ENCODE results near the gene DLG1.

DNA sequence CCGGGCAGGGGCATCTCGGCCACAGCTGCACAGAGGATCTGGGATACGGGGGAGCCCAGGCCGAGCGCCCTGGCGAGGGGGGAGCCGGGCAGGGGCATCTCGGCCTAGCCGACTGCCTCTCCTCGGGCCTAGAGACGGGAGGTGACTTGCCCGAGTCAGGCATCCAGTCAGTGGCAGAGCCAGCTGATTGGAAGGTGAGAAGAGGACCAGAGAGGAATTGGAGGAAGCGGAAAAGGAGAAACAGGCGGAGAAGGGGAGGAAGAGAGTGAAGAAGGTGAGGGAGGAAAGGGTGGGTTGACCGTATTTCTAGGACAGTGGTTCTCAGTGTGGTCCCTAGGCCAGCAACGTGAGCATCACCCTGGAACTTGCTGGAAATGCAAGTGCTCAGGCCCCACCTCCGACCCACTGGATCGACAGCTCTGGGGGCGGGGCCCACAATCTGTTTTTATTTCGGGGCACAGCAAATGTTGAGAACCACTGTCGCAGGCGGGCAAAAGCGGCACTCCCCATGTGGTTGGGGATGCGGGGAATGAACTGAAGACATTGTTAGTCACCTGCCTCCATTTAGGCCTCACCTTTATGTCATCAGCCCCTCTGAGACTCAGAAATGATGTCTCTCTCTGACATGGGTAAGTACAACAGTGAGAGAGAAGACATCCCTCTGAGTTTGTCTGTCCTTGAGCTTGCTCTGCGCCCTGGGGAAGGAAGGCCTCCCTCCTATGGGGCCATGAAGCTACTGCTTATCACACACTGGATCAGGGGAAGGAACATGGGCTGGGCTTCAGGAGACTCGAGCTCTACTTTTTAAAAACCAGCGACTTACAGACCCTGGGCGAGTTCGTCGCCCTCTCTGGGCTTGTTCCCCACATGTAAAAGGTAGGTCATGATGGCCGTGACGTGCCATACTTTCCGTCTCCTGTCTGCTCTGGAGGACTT is 267.8 kb downstream of the DLG1 start:
- TF ChIP-seq, protein P1, sequence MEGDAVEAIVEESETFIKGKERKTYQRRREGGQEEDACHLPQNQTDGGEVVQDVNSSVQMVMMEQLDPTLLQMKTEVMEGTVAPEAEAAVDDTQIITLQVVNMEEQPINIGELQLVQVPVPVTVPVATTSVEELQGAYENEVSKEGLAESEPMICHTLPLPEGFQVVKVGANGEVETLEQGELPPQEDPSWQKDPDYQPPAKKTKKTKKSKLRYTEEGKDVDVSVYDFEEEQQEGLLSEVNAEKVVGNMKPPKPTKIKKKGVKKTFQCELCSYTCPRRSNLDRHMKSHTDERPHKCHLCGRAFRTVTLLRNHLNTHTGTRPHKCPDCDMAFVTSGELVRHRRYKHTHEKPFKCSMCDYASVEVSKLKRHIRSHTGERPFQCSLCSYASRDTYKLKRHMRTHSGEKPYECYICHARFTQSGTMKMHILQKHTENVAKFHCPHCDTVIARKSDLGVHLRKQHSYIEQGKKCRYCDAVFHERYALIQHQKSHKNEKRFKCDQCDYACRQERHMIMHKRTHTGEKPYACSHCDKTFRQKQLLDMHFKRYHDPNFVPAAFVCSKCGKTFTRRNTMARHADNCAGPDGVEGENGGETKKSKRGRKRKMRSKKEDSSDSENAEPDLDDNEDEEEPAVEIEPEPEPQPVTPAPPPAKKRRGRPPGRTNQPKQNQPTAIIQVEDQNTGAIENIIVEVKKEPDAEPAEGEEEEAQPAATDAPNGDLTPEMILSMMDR (conservative IDR thresholded peaks at IDR 0.05 in 1 of 2, IDR thresholded peaks at IDR 0.05 in 1 of 2; ENCODE audit: low read depth in 1 of 2, low read length in 2 of 2): no peak
- no peak for TF ChIP-seq EZH2 (IDR thresholded peaks at IDR 0.05; ENCODE audit: low read length, missing control alignments)

Data from fibroblast of lung (primary cell).